Astrocyte (in vitro differentiated cells and primary cell): ENCODE results near the gene STAP1. TPM values are rescaled to one million over a fixed set of nuclear protein-coding genes. Genes with fewer than 3 reads are reported as not detected.
"Not testable (repeated sequence)": the region's sequence is repeated elsewhere in the genome, so short reads cannot be mapped to it uniquely, and the experiment has no call there.

Source experiments
- DNase-seq: peaks from one replicate; pipeline ENCODE4 v3.0.0-alpha.2; 2010; ENCODE audit warnings: low read depth
- FAIRE-seq: peaks from 2 replicates; lab custom pipeline; 2011; peaks lifted over from hg19 to GRCh38; lab: Jason Lieb, UNC
- H2AFZ ChIP-seq: 2 replicates; pipeline ENCODE4 v1.6.0; 2012; ENCODE audit warnings: low read depth, low read length, inconsistent platforms
- H3K27ac ChIP-seq: 2 replicates; pipeline ENCODE4 v1.5.1; 2011; ENCODE audit warnings: low read depth, low read length, inconsistent platforms
- H3K27me3 ChIP-seq: 2 replicates; pipeline ENCODE4 v1.6.0; 2011; ENCODE audit warnings: low read length, inconsistent platforms; ENCODE audit not compliant: insufficient read depth
- H3K36me3 ChIP-seq: 2 replicates; pipeline ENCODE4 v1.5.1; 2011; ENCODE audit warnings: low read length, inconsistent platforms; ENCODE audit not compliant: insufficient read depth
- H3K4me1 ChIP-seq: 2 replicates; pipeline ENCODE4 v1.5.1; 2011; ENCODE audit warnings: low read length, inconsistent platforms; ENCODE audit not compliant: insufficient read depth
- H3K4me2 ChIP-seq: 2 replicates; pipeline ENCODE4 v1.6.0; 2012; ENCODE audit warnings: low read length, inconsistent platforms
- H3K4me3 ChIP-seq: 2 replicates; pipeline ENCODE4 v1.5.1; 2011; ENCODE audit warnings: low read depth, mild to moderate bottlenecking, low read length, inconsistent platforms; ENCODE audit not compliant: insufficient read depth
- H3K79me2 ChIP-seq: 2 replicates; pipeline ENCODE4 v1.6.0; 2012; ENCODE audit warnings: mild to moderate bottlenecking, low read length, inconsistent platforms; ENCODE audit not compliant: insufficient read depth
- H3K9ac ChIP-seq: 2 replicates; pipeline ENCODE4 v1.6.0; 2012; ENCODE audit warnings: mild to moderate bottlenecking, low read length, inconsistent platforms
- H3K9me3 ChIP-seq: 2 replicates; pipeline ENCODE4 v1.5.1; 2012; ENCODE audit warnings: low read depth, mild to moderate bottlenecking, low read length, inconsistent platforms; ENCODE audit not compliant: insufficient read depth
- H4K20me1 ChIP-seq: 2 replicates; pipeline ENCODE4 v1.6.0; 2012; ENCODE audit warnings: low read length, inconsistent platforms; ENCODE audit not compliant: insufficient read depth
- H3K27ac Mint-ChIP-seq: one replicate; pipeline ENCODE4 v1.8.0; 2021; ENCODE audit warnings: mild to moderate bottlenecking, mixed read lengths; ENCODE audit not compliant: unreplicated experiment
- H3K27me3 Mint-ChIP-seq: one replicate; pipeline ENCODE4 v1.8.0; 2021; ENCODE audit warnings: low read depth, mixed read lengths; ENCODE audit not compliant: unreplicated experiment
- H3K36me3 Mint-ChIP-seq: one replicate; pipeline ENCODE4 v1.8.0; 2021; ENCODE audit warnings: low read depth, mixed read lengths; ENCODE audit not compliant: unreplicated experiment
- H3K4me1 Mint-ChIP-seq: one replicate; pipeline ENCODE4 v1.8.0; 2021; ENCODE audit warnings: low read depth, mixed read lengths; ENCODE audit not compliant: unreplicated experiment
- H3K4me3 Mint-ChIP-seq: one replicate; pipeline ENCODE4 v1.8.0; 2021; ENCODE audit warnings: mild to moderate bottlenecking, moderate library complexity, mixed read lengths; ENCODE audit not compliant: unreplicated experiment
- H3K9me3 Mint-ChIP-seq: one replicate; pipeline ENCODE4 v1.8.0; 2021; ENCODE audit warnings: mild to moderate bottlenecking, mixed read lengths; ENCODE audit not compliant: unreplicated experiment
- CTCF ChIP-seq: IDR thresholded peaks from 2 replicates; pipeline ENCODE4 v1.5.1; 2011; ENCODE audit warnings: low read depth, mild to moderate bottlenecking, inconsistent platforms, low read length, moderate library complexity; ENCODE audit not compliant: insufficient read depth
- EZH2 ChIP-seq: IDR thresholded peaks from 2 replicates; pipeline ENCODE4 v1.6.1; 2012; ENCODE audit warnings: mild to moderate bottlenecking, low read length, inconsistent platforms; ENCODE audit not compliant: insufficient read depth
- total RNA-seq: library from RNA; stranded (reverse); gene quantifications from 2 replicates; pipeline ENCODE4 v1.2.1, GENCODE V29; 2021

STAP1 gene
- total RNA-seq, 1 donor from 2014 or later: not detected

GRCh38 chr4:67521506-67521905, 37.0 kb upstream of the STAP1 start:
- H3K4me3 Mint-ChIP-seq: no peak overlapping the region
- Histone ChIP-seq H3K9ac (no peak overlapping the region), H3K36me3 (no peaks in the 10 kb centered on the region), H3K4me3 (no peak overlapping the region), H3K27ac (no peak overlapping the region), H3K4me1 (no peaks in the 10 kb centered on the region), H4K20me1 (peaks cover 16% of the 10 kb centered on the region), H3K27me3 (no peaks in the 10 kb centered on the region), H3K79me2 (peaks cover 49% of the 10 kb centered on the region), H3K9me3 (no peaks in the 10 kb centered on the region), H3K4me2 (no peak overlapping the region), H2AFZ (no peak overlapping the region)
- H3K27ac Mint-ChIP-seq: no peak overlapping the region
- TF ChIP-seq EZH2: no peak
- H3K27me3 Mint-ChIP-seq: no peaks in the 10 kb centered on the region
- H3K4me1 Mint-ChIP-seq: peaks cover 10% of the 10 kb centered on the region
- DNase-seq: no peak
- H3K9me3 Mint-ChIP-seq: peaks cover 2% of the 10 kb centered on the region
- FAIRE-seq: no peak
- H3K36me3 Mint-ChIP-seq: peaks cover 9% of the 10 kb centered on the region

- H3K4me1 Mint-ChIP-seq: peaks cover 10% of the 10 kb centered on the region
- Histone ChIP-seq H3K4me3 (no peak overlapping the region), H3K4me2 (no peak overlapping the region), H3K36me3 (no peaks in the 10 kb centered on the region), H3K4me1 (no peaks in the 10 kb centered on the region), H3K9ac (no peak overlapping the region), H3K79me2 (peaks cover 54% of the 10 kb centered on the region), H2AFZ (no peak overlapping the region), H3K27ac (no peak overlapping the region), H3K27me3 (no peaks in the 10 kb centered on the region), H3K9me3 (no peaks in the 10 kb centered on the region), H4K20me1 (peaks cover 16% of the 10 kb centered on the region)
- TF ChIP-seq EZH2: no peak
- TF ChIP-seq CTCF: no peak
- no peak overlapping the region for H3K4me3 Mint-ChIP-seq
- H3K27ac Mint-ChIP-seq: no peak overlapping the region
- peaks cover 2% of the 10 kb centered on the region for H3K9me3 Mint-ChIP-seq
- DNase-seq (no peak), FAIRE-seq (no peak)
- H3K36me3 Mint-ChIP-seq: peaks cover 9% of the 10 kb centered on the region
- H3K27me3 Mint-ChIP-seq: no peaks in the 10 kb centered on the region
These were observed 36.3 kb upstream of the STAP1 start for GRCh38 chr4:67522230-67522629.

DNA sequence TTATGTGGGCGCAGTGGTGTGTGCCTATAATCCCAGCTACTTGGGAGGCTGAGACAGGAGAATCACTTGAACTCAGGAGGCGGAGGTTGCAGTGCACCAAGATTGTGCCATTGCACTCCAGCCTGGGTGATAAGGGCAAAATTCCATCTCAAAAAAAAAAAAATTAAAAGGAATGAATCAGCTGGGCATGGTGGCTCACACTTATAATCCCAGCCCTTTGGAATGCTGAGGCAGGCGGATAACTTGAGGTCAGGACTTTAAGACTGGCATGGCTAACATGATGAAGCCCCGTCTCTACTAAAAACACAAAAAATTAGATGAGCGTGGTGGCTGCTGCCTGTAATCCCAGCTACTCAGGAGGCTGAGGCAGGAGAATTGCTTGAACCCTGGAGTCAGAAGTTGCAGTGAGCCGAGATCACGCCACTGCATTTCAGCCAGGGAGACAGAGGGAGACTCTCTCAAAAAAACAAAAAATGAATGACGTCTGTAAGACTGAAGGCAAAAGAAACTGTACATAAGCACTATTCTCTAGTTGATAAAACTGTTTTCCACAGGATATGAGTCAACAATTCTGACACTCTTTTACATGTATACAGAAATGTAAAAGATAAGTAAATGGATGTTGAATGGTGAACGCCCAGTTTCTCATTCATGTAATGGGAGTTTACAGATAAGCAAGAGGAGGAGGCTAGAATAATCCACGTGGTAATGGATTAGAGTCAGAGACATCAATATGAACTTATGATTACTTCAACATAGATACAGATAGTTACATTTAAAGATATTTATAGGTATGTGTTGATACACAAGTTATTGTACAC, 35.5 kb upstream of the STAP1 start:
- Histone ChIP-seq H4K20me1 (peaks cover 16% of the 10 kb centered on the region), H3K9ac (no peak overlapping the region), H3K27me3 (no peaks in the 10 kb centered on the region), H3K4me3 (no peak overlapping the region), H3K27ac (peak overlapping the region; percentile 44), H2AFZ (no peak overlapping the region), H3K4me1 (no peaks in the 10 kb centered on the region), H3K36me3 (no peaks in the 10 kb centered on the region), H3K4me2 (no peak overlapping the region), H3K9me3 (no peaks in the 10 kb centered on the region), H3K79me2 (peaks cover 59% of the 10 kb centered on the region)
- FAIRE-seq (no peak), DNase-seq (peak; percentile 64)
- no peak for TF ChIP-seq CTCF
- TF ChIP-seq EZH2: no peak
- H3K9me3 Mint-ChIP-seq: peaks cover 2% of the 10 kb centered on the region
- H3K27ac Mint-ChIP-seq: no peak overlapping the region
- H3K36me3 Mint-ChIP-seq: peaks cover 9% of the 10 kb centered on the region
- H3K4me3 Mint-ChIP-seq: no peak overlapping the region
- no peaks in the 10 kb centered on the region for H3K27me3 Mint-ChIP-seq
- H3K4me1 Mint-ChIP-seq: peaks cover 10% of the 10 kb centered on the region

DNA sequence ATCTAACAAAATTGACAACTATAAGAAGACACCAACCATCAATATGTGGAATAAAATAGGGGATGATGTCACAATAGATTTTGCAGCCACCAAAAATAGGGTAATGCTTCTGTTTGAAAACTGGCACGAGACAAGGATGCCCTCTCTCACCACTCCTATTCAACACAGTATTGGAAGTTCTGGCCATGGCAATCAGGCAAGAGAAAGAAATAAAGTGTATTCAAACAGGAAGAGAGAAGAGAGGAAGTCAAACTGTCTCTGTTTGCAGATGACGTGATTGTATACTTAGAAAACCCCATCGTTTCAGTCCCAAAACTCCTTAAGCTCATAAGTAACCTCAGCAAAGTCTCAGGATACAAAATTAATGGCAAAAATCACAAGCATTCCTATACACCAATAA, 34.4 kb upstream of the STAP1 start:
- Histone ChIP-seq H3K79me2 (peaks cover 59% of the 10 kb centered on the region), H4K20me1 (peaks cover 16% of the 10 kb centered on the region)
- not testable (repeated sequence) for H3K27ac ChIP-seq, H3K27me3 Mint-ChIP-seq, DNase-seq, H2AFZ ChIP-seq, H3K9me3 ChIP-seq, H3K36me3 ChIP-seq, H3K4me3 ChIP-seq, H3K27ac Mint-ChIP-seq, H3K9ac ChIP-seq, H3K4me3 Mint-ChIP-seq, H3K9me3 Mint-ChIP-seq, H3K4me2 ChIP-seq, H3K27me3 ChIP-seq, H3K36me3 Mint-ChIP-seq, H3K4me1 ChIP-seq, FAIRE-seq
- H3K4me1 Mint-ChIP-seq: peaks cover 10% of the 10 kb centered on the region
